Esophagus squamous epithelium (tissue), 4 donors: ENCODE measurements around the gene PBOV1.

Experiments
- POLR2A ChIP-seq, 4 donors: fragments of 450-650 bp; IDR thresholded peaks; one replicate each; pipeline ENCODE4 v1.6.1; 2017; ENCODE audit warnings: antibody characterized with exemption in 4 of 4, mild to moderate bottlenecking in 4 of 4, moderate library complexity in 3 of 4
- TF ChIP-seq, protein P1 (sequence below), 6 experiments: fragments of 450-650 bp in 4 of 6; fragments of 200-600 bp in 2 of 6; sonication (generic) in 2 of 6; IDR thresholded peaks; one replicate each; pipeline ENCODE4 v1.5.1; 2016 to 2019; ENCODE audit warnings: antibody characterized with exemption in 6 of 6, mild to moderate bottlenecking in 4 of 6, moderate library complexity in 4 of 6

DNA sequence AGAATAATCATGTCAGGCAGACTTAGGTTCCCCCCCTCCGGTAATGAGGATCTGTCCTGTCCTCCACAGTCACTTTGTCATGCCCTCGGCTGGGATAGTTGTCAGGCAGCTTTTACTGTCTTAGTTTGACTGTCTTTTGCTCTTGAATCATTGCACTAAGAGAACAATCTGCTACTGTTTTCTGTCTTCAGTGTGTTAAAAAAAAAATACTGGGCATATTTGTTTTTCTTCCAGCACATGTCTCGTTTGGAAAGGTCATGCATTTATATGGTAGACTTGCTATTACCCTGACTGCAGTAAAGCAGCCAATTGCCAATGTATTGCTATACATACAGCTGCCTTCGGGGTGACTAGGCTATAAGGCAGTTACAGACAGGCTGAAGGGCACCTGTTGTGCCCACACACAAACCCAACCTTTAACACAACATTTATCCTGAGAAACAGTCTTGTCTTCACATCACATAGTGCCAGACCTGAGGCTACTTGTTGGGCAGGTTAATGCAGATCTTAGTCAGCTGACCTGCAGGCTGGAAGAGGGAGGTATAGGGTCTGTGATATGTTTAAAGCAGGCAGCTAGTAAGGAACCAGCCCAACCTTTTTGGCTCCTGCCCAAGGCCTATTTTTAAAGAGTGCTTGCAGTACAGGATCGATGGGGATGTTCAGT is 29.9 kb downstream of the PBOV1 start:
- TF ChIP-seq, protein P1, sequence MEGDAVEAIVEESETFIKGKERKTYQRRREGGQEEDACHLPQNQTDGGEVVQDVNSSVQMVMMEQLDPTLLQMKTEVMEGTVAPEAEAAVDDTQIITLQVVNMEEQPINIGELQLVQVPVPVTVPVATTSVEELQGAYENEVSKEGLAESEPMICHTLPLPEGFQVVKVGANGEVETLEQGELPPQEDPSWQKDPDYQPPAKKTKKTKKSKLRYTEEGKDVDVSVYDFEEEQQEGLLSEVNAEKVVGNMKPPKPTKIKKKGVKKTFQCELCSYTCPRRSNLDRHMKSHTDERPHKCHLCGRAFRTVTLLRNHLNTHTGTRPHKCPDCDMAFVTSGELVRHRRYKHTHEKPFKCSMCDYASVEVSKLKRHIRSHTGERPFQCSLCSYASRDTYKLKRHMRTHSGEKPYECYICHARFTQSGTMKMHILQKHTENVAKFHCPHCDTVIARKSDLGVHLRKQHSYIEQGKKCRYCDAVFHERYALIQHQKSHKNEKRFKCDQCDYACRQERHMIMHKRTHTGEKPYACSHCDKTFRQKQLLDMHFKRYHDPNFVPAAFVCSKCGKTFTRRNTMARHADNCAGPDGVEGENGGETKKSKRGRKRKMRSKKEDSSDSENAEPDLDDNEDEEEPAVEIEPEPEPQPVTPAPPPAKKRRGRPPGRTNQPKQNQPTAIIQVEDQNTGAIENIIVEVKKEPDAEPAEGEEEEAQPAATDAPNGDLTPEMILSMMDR (IDR thresholded peaks at IDR 0.05) = no peak
- TF ChIP-seq POLR2A (IDR thresholded peaks at IDR 0.05) = no peak
